Endodermal cell (in vitro differentiated cells): ENCODE results near the gene SRGAP2C. TPM values are rescaled to one million over a fixed set of nuclear protein-coding genes. Genes with fewer than 3 reads are reported as not detected.
"Not testable (repeated sequence)": the region's sequence is repeated elsewhere in the genome, so short reads cannot be mapped to it uniquely, and the experiment has no call there.

Experiments used
- DNase-seq: peaks from one replicate; pipeline ENCODE4 v3.0.0-alpha.2; 2017
- H3K27ac ChIP-seq: 2 replicates; pipeline ENCODE4 v1.5.1; 2013; ENCODE audit warnings: mild to moderate bottlenecking, low read depth, low read length, moderate library complexity
- H3K27me3 ChIP-seq: 2 replicates; pipeline ENCODE4 v1.6.1; 2013; ENCODE audit warnings: mild to moderate bottlenecking, low read length, moderate library complexity; ENCODE audit not compliant: insufficient read depth, control insufficient read depth, poor library complexity, severe bottlenecking
- H3K36me3 ChIP-seq: 2 replicates; pipeline ENCODE4 v1.7.0; 2013; ENCODE audit warnings: mild to moderate bottlenecking, low read length, moderate library complexity; ENCODE audit not compliant: control insufficient read depth, insufficient read depth
- H3K4me1 ChIP-seq: one replicate; pipeline ENCODE4 v1.7.0; 2013; ENCODE audit warnings: low read length; ENCODE audit not compliant: control insufficient read depth, insufficient read depth
- H3K4me3 ChIP-seq: 2 replicates; pipeline ENCODE4 v1.5.1; 2013; ENCODE audit warnings: mild to moderate bottlenecking, low read length, moderate library complexity
- H3K9ac ChIP-seq: 2 replicates; pipeline ENCODE4 v1.6.1; 2013; ENCODE audit warnings: mild to moderate bottlenecking, low read length, moderate library complexity; ENCODE audit not compliant: poor library complexity, severe bottlenecking; ENCODE audit errors: extremely low read depth
- H3K9me3 ChIP-seq: 2 replicates; pipeline ENCODE4 v1.6.1; 2013; ENCODE audit warnings: mild to moderate bottlenecking, low read length, moderate library complexity; ENCODE audit not compliant: control insufficient read depth
- H3K27ac Mint-ChIP-seq: 2 replicates; pipeline ENCODE4 v1.8.0; 2020; ENCODE audit warnings: mixed read lengths
- H3K27me3 Mint-ChIP-seq: 2 replicates; pipeline ENCODE4 v1.8.0; 2021; ENCODE audit warnings: mild to moderate bottlenecking, mixed read lengths; ENCODE audit not compliant: insufficient read depth
- H3K36me3 Mint-ChIP-seq: 2 replicates; pipeline ENCODE4 v1.8.0; 2020; ENCODE audit warnings: low read depth, mixed read lengths
- H3K4me1 Mint-ChIP-seq: 2 replicates; pipeline ENCODE4 v1.8.0; 2020; ENCODE audit warnings: mixed read lengths
- H3K4me3 Mint-ChIP-seq: 2 replicates; pipeline ENCODE4 v1.8.0; 2020; ENCODE audit warnings: mild to moderate bottlenecking, moderate library complexity, mixed read lengths
- H3K9me3 Mint-ChIP-seq: 2 replicates; pipeline ENCODE4 v1.8.0; 2020; ENCODE audit warnings: mild to moderate bottlenecking, mixed read lengths
- CTCF ChIP-seq: fragments of 200-600 bp; sonication (generic); conservative IDR thresholded peaks from 2 replicates; pipeline ENCODE4 v1.5.0; 2021; ENCODE audit warnings: antibody characterized with exemption, mild to moderate bottlenecking
- WGBS, 2 experiments: methylation state at CpG; one replicate each; pipeline versions ENCODE4 v1.1.5 to v1.1.7; 2013; ENCODE audit warnings: missing lambda C conversion rate in 2 of 2, mixed read lengths in 1 of 2; ENCODE audit not compliant: insufficient coverage in 1 of 2, insufficient read length in 1 of 2; 5-methylcytosine and 5-hydroxymethylcytosine counted together
- total RNA-seq, 2 donors: library from RNA; stranded (reverse); fragmentation: NEBNext Ultra II Directional in 1 of 2; extraction: Animal tissue kit (Norgen Biotek cat#: 25700) in 1 of 2; gene quantifications; 2 replicates in 1 of 2; 3 replicates in 1 of 2; pipeline ENCODE4 v1.2.1, GENCODE V29; 2021

SRGAP2C gene
- total RNA-seq, 2 donors from 2014 or later: 42.4 to 56.0 TPM

GRCh38 chr1:121418369-121419049 is 233.7 kb downstream of the SRGAP2C start:
- H3K9me3 ChIP-seq: no peaks in the 10 kb centered on the region
- peak overlapping the region; percentile 3 for H3K4me3 Mint-ChIP-seq
- H3K27me3 ChIP-seq: no peaks in the 10 kb centered on the region
- TF ChIP-seq CTCF: no peak
- H3K4me3 ChIP-seq: no peak overlapping the region
- no peaks in the 10 kb centered on the region for H3K4me1 ChIP-seq
- WGBS, 2 experiments: 53 to 90% methylated on average over 3 to 10 of the region's 15 CpGs
- H3K36me3 Mint-ChIP-seq: no peaks in the 10 kb centered on the region
- H3K9ac ChIP-seq: no peak overlapping the region
- H3K27ac Mint-ChIP-seq: no peak overlapping the region
- peaks cover 2% of the 10 kb centered on the region for H3K4me1 Mint-ChIP-seq
- peak; percentile 68 for DNase-seq
- no peaks in the 10 kb centered on the region for H3K36me3 ChIP-seq
- H3K9me3 Mint-ChIP-seq: no peaks in the 10 kb centered on the region
- no peak overlapping the region for H3K27ac ChIP-seq
- H3K27me3 Mint-ChIP-seq: peaks cover 6% of the 10 kb centered on the region

- not testable (repeated sequence) for H3K9ac ChIP-seq, H3K36me3 Mint-ChIP-seq, H3K36me3 ChIP-seq, H3K4me3 Mint-ChIP-seq, H3K27ac ChIP-seq, H3K4me3 ChIP-seq, H3K27ac Mint-ChIP-seq, H3K27me3 Mint-ChIP-seq, H3K9me3 Mint-ChIP-seq, H3K4me1 Mint-ChIP-seq, H3K9me3 ChIP-seq, H3K27me3 ChIP-seq, H3K4me1 ChIP-seq, DNase-seq
- 81 to 86% methylated on average over 4 of the region's 4 CpGs for WGBS, 2 experiments
Observed at GRCh38 chr1:121419050-121419615, 234.4 kb downstream of the SRGAP2C start.

GRCh38 chr1:121421490-121421889 is 236.7 kb downstream of the SRGAP2C start:
- H3K36me3 Mint-ChIP-seq, H3K27me3 Mint-ChIP-seq, H3K4me3 Mint-ChIP-seq, H3K9me3 ChIP-seq, H3K4me3 ChIP-seq, H3K4me1 ChIP-seq, H3K9me3 Mint-ChIP-seq, H3K36me3 ChIP-seq, DNase-seq, H3K27me3 ChIP-seq, H3K9ac ChIP-seq, H3K27ac ChIP-seq, H3K27ac Mint-ChIP-seq: not testable (repeated sequence)
- 89% methylated on average over 2 of the region's 3 CpGs; no CpG with 5 or more reads in 1 of the 2 experiments for WGBS, 2 experiments
- peaks cover 10% of the 10 kb centered on the region for H3K4me1 Mint-ChIP-seq

GRCh38 chr1:121423956-121424355 is 239.2 kb downstream of the SRGAP2C start:
- not testable (repeated sequence) for DNase-seq, H3K27ac Mint-ChIP-seq, H3K4me3 Mint-ChIP-seq, H3K4me1 ChIP-seq, H3K4me1 Mint-ChIP-seq, H3K4me3 ChIP-seq, H3K27ac ChIP-seq, H3K27me3 ChIP-seq, H3K36me3 Mint-ChIP-seq, H3K9me3 Mint-ChIP-seq, H3K9ac ChIP-seq, H3K27me3 Mint-ChIP-seq, H3K9me3 ChIP-seq, H3K36me3 ChIP-seq
- WGBS, 2 experiments: 93 to 100% methylated on average over 2 of the region's 2 CpGs

- not testable (repeated sequence) for H3K4me1 ChIP-seq, H3K4me1 Mint-ChIP-seq, H3K9ac ChIP-seq, H3K27me3 Mint-ChIP-seq, H3K36me3 ChIP-seq, H3K27me3 ChIP-seq, H3K36me3 Mint-ChIP-seq, H3K27ac Mint-ChIP-seq, H3K9me3 ChIP-seq, H3K9me3 Mint-ChIP-seq, H3K4me3 Mint-ChIP-seq, H3K4me3 ChIP-seq, H3K27ac ChIP-seq, DNase-seq
- no CpG with 5 or more reads among the region's 2 CpGs for WGBS, 2 experiments
Observed at GRCh38 chr1:121433517-121433916, 248.7 kb downstream of the SRGAP2C start.

GRCh38 chr1:121438862-121439261 is 254.1 kb downstream of the SRGAP2C start:
- H3K27ac Mint-ChIP-seq, H3K36me3 Mint-ChIP-seq, H3K9ac ChIP-seq, H3K27me3 Mint-ChIP-seq, DNase-seq, H3K9me3 ChIP-seq, H3K4me3 Mint-ChIP-seq, H3K4me3 ChIP-seq, H3K4me1 Mint-ChIP-seq, H3K27ac ChIP-seq, H3K27me3 ChIP-seq, H3K4me1 ChIP-seq, H3K36me3 ChIP-seq, H3K9me3 Mint-ChIP-seq: not testable (repeated sequence)
- 94 to 96% methylated on average over 2 to 3 of the region's 3 CpGs for WGBS, 2 experiments
